NCI-H526 (cell line): ENCODE results near the gene GPR89A.
A peak's percentile ranks its signal among the peaks of the same experiment; 100 is the strongest.
"Not testable (repeated sequence)": the region's sequence is repeated elsewhere in the genome, so short reads cannot be mapped to it uniquely, and the experiment has no call there.

Source experiments
- DNase-seq, 2 experiments: peaks; one replicate each; lab custom pipeline; 2025; lab: John Stamatoyannopoulos, UW

Gene GPR89A

DNA sequence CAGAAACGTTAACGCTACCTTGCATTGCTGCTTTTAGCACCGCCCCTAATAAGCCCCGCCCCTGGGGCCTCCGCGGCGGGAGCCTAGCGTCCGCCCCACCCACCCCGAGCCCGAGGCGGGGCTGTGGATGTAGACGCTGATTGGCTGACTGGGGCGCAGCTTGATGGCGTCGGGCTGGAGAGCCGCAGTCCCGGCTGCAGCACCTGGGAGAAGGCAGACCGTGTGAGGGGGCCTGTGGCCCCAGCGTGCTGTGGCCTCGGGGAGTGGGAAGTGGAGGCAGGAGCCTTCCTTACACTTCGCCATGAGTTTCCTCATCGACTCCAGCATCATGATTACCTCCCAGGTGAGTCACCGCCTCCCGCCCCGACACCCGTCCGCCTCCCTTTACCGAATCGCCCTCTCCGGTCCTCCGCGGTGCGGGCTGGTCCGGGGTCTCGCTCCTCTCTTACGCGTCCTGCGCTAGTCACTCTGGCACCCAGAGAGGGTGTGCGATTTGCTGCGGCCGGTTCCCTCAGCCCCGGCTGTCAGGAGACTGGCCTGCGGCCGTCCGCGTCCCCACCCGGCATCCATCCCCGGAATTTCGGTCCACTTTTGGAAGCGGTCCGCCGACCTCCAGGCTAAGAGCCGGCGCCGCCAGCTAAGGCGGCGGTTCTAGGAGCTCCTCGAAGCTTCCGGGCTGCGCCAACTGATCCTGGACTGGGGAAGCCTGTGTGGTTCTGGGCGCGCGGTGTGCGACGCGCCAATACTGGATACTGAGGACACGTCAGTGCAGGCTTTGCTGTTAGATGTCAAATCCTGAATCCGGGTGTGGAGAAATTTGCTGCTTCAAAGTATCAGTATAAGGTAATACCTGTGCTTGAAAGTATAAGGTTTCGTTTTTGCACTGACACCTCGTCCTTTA lies at the start of gene GPR89A:
GPR89A (plus strand) TSS at position 156 of the 901 bp plus-strand sequence; CDS start at position 302, 146 bp downstream.
- peak; percentile 97 to 100 for DNase-seq

- DNase-seq = not testable (repeated sequence)
These were observed 21.0 kb upstream of the GPR89A start for GRCh38 chr1:145586820-145587219.

DNA sequence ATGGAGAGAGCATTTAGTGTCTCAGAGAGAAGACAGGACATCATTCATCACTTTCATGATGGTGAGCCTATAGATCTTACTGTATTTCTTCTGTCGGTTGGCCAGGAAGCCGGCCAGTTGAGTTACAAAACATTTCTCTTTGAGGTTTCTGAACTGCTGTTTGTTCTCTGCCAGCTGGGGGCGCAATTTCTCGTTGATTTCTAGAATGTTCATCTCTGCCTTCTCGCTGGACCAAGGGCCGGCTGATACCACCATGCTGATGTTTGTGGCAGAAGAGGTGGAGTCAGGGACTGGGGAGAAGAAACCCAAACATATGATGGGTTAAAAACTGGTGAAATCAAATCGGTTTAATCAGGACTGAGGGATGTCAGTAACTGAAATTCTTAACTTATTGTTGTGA lies 17.0 kb upstream of the GPR89A start:
- not testable (repeated sequence) for DNase-seq

- DNase-seq = not testable (repeated sequence)
These were observed 15.4 kb upstream of the GPR89A start for GRCh38 chr1:145592347-145592746.

GRCh38 chr1:145595421-145595820 lies 12.4 kb upstream of the GPR89A start:
- DNase-seq = not testable (repeated sequence)

- DNase-seq = not testable (repeated sequence)
These were observed 11.6 kb upstream of the GPR89A start for GRCh38 chr1:145596236-145596635.

GRCh38 chr1:145599426-145599825 lies 8.4 kb upstream of the GPR89A start:
- not testable (repeated sequence) for DNase-seq

GRCh38 chr1:145601593-145601992 lies 6.2 kb upstream of the GPR89A start:
- no peak for DNase-seq

- not testable (repeated sequence) for DNase-seq
These were observed 948 bp upstream of the GPR89A start for GRCh38 chr1:145606840-145607239.

DNA sequence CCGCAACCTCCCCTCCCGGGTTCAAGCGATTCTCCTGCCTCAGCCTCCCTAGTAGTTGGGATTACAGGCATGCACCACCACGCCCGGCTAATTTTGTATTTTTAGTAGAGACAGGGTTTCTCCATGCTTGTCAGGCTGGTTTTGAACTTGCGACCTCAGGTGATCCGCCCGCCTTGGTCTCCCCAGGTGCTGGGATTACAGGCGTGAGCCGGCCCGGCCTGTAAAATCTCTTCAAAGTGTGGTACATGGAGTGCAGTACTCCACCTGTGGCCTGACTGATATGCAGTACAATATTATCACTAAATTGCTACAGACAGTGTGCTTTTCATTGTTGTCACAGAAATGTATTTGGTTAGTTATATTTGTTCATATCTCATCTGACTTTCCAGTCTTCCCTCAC lies 499 bp upstream of the GPR89A start:
- not testable (repeated sequence) for DNase-seq

DNA sequence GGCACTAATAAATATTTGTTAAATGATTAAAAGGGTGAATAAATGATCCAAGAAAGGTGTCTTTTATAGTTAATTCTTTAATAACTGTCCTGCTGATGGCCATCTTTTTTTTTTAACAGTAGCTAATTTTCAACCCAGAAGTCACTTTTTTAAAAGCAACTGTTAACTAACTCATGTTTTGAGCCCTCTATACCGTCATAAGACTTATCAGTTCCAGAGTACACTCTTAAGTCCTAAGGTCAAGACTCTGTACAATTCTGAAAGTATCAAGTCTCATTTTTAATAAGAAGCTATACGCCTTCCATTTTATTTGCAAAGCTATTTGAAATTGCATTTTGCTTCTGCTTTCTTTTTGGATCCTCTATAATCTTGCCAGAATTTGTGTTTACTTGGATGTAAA lies 3.0 kb downstream of the GPR89A start:
- DNase-seq = not testable (repeated sequence)

GRCh38 chr1:145620073-145620472 lies 12.3 kb downstream of the GPR89A start:
- DNase-seq = peak in 1 of 2 experiments; percentile 21

- not testable (repeated sequence) for DNase-seq
These were observed 14.4 kb downstream of the GPR89A start for GRCh38 chr1:145622177-145622576.

- DNase-seq = not testable (repeated sequence)
These were observed 28.4 kb downstream of the GPR89A start for GRCh38 chr1:145636237-145636636.

DNA sequence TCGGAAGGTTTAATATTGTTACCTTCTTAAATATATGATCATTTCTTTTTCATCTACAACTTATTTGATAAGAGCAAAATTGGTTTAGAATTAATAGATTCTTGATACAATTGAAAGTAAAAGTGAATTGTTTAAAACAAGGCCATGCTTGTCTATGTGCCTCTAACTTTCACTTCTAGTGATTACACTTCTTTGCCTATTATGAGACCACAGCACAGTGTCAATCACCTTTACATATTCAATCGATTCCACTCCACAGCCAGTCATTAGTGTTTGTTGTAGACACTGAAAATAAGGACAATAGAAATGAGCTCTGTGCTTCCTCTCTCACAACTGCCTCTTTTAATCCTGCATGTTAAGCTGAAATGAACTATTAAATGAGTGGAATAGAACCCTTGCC lies 34.1 kb downstream of the GPR89A start:
- DNase-seq = not testable (repeated sequence)

GRCh38 chr1:145643990-145644389 lies 36.2 kb downstream of the GPR89A start:
- DNase-seq = not testable (repeated sequence)

- DNase-seq = not testable (repeated sequence)
These were observed 48.6 kb downstream of the GPR89A start for GRCh38 chr1:145656245-145656943.

- peak; percentile 62 to 82 for DNase-seq
These were observed 54.7 kb downstream of the GPR89A start for GRCh38 chr1:145662502-145662901.

DNA sequence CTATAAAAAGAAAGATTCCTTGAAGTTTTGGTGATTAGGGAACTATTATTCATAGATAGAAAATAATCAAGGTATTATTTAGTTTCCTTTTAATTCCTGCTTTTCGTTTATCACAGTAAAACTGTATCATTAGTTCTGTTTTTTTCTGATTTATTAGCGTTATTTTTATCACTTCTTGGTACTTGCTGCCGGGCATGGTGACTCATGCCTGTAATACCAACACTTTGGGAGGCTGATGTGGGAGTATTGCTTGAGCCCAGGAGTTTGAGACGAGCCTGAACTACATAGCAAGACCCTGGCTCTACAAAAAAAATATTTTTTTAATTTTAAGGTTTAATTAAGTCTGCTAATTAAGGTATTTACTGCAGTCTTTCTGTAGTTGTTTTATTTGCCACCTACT lies 57.2 kb downstream of the GPR89A start:
- not testable (repeated sequence) for DNase-seq

DNA sequence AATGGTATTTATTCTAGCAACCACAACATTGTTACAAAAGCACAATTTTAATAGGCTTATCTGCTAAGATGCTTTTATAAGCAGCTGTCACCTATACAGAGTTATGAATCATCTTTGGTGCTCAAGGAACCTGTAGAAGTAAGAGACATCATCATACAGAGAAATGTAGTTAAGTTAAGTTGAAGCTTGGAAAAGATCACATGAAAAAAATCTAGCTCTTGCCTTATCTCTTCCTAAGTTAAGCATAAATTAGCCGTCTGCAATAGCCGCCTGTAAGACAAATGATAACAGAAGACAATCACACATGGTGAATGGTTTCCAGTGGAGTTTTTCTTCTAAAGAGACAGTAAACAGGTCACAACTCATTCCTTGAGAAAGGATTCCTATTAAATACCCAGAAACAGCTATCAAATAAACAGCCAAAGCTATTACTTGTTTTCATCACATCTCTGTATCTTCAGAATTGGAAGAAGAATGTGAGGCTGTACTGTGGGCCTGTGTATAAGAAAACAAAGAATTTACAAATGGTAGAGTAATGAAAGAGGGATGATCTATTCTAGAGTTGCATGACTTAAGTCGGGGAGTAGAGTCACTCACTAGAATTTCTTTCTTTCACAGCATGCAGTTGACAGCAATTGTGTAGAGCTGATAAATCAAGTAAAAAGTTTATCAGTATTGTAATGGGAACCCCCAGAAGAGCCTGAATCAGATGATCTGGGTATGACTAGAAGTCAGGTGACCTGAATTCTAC lies 63.4 kb downstream of the GPR89A start:
- DNase-seq = not testable (repeated sequence)

- not testable (repeated sequence) for DNase-seq
These were observed 65.4 kb downstream of the GPR89A start for GRCh38 chr1:145673217-145673616.

DNA sequence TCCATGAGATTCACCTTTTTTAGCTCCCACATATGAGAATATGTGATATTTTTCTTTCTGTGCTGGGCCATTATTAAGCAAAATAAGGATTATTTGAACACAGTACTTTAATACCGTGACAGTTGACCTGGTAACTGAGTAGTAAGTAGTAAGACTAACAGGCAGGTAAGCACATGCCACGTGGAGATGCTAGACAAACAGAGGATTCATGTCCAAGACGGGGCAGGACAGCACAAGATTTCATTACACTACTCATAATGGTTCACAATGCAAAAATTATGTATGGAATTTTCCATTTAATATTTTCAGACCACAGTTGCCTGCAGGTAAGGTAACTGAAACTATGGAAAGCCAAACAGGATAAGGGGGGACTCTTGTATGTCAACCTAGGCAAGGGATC lies 77.1 kb downstream of the GPR89A start:
- not testable (repeated sequence) for DNase-seq
